Measurements from ENCODE around the gene PSME3. TPM values are rescaled to one million over a fixed set of nuclear protein-coding genes. Genes with fewer than 3 reads are reported as not detected.

The PSME3 gene
- total and polyA plus RNA-seq, 9 of the 15 experiments (the other 6 are each of a cell fraction or from before 2014, with no cell fraction given) = 31.2 to 275 (median 141) TPM

DNA sequence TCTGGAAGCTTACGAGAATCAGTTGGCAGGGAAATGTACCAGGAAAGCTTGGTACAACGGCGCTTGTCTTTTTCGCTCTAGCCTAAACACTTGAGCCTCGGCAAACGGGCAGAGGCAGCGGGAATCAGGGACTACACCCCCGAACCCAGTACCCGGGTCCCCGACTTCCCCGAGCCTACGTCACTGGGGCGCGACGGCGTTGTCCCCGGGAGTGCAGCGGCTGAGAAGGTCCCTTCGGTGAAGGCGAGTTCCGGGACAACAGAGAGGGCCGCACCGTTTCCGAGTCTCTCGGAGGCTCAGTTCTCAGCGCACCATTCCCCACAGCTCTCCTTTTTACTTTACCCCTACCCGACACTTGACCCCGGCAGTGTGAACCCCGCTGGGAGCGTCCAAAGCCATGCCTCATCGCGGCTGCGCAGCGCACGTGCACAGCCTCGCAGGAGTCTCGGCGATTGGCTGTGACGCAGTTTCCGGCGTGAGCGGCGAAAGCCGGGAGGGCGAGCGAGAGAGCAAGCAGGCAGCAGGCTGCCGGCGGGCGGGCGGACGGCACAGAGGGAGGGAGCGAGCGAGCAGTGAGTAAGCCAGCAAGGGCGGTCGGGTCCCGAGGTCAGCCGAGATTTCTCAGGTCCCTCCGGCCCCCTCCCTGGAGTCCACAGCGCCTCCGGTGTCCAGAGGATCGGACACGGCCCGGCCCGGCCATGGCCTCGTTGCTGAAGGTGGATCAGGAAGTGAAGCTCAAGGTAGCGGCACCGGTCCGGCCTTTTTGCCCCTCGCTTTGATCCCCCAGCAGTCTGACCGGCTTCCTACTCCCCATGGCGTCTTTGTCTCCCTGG lies at the start of gene PSME3 (continued):
- peak; percentile 53 for TF ChIP-seq ASH1L (IDR thresholded peaks at IDR 0.05; ENCODE audit: borderline replicate concordance, low read depth, partially characterized antibody)
- TF ChIP-seq TSC22D4 (tag; IDR thresholded peaks at IDR 0.05) = no peak
- no peak for TF ChIP-seq THRB (CRISPR knock-in tag; conservative IDR thresholded peaks at IDR 0.05)
- TF ChIP-seq KLF6 (CRISPR knock-in tag; IDR thresholded peaks at IDR 0.05; ENCODE audit: borderline replicate concordance) = no peak
- TF ChIP-seq, protein P1, sequence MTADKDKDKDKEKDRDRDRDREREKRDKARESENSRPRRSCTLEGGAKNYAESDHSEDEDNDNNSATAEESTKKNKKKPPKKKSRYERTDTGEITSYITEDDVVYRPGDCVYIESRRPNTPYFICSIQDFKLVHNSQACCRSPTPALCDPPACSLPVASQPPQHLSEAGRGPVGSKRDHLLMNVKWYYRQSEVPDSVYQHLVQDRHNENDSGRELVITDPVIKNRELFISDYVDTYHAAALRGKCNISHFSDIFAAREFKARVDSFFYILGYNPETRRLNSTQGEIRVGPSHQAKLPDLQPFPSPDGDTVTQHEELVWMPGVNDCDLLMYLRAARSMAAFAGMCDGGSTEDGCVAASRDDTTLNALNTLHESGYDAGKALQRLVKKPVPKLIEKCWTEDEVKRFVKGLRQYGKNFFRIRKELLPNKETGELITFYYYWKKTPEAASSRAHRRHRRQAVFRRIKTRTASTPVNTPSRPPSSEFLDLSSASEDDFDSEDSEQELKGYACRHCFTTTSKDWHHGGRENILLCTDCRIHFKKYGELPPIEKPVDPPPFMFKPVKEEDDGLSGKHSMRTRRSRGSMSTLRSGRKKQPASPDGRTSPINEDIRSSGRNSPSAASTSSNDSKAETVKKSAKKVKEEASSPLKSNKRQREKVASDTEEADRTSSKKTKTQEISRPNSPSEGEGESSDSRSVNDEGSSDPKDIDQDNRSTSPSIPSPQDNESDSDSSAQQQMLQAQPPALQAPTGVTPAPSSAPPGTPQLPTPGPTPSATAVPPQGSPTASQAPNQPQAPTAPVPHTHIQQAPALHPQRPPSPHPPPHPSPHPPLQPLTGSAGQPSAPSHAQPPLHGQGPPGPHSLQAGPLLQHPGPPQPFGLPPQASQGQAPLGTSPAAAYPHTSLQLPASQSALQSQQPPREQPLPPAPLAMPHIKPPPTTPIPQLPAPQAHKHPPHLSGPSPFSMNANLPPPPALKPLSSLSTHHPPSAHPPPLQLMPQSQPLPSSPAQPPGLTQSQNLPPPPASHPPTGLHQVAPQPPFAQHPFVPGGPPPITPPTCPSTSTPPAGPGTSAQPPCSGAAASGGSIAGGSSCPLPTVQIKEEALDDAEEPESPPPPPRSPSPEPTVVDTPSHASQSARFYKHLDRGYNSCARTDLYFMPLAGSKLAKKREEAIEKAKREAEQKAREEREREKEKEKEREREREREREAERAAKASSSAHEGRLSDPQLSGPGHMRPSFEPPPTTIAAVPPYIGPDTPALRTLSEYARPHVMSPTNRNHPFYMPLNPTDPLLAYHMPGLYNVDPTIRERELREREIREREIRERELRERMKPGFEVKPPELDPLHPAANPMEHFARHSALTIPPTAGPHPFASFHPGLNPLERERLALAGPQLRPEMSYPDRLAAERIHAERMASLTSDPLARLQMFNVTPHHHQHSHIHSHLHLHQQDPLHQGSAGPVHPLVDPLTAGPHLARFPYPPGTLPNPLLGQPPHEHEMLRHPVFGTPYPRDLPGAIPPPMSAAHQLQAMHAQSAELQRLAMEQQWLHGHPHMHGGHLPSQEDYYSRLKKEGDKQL (CRISPR knock-in tag; IDR thresholded peaks at IDR 0.05; ENCODE audit: borderline replicate concordance) = no peak
- TF ChIP-seq ETV1 (tag; conservative IDR thresholded peaks at IDR 0.05; ENCODE audit: low read depth) = peak; percentile 52; the same call in 1 of the 2 replicates
- TF ChIP-seq, protein P2, sequence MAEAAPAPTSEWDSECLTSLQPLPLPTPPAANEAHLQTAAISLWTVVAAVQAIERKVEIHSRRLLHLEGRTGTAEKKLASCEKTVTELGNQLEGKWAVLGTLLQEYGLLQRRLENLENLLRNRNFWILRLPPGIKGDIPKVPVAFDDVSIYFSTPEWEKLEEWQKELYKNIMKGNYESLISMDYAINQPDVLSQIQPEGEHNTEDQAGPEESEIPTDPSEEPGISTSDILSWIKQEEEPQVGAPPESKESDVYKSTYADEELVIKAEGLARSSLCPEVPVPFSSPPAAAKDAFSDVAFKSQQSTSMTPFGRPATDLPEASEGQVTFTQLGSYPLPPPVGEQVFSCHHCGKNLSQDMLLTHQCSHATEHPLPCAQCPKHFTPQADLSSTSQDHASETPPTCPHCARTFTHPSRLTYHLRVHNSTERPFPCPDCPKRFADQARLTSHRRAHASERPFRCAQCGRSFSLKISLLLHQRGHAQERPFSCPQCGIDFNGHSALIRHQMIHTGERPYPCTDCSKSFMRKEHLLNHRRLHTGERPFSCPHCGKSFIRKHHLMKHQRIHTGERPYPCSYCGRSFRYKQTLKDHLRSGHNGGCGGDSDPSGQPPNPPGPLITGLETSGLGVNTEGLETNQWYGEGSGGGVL (CRISPR knock-in tag; IDR thresholded peaks at IDR 0.05) = no peak
- no peak for TF ChIP-seq CBX8 (IDR thresholded peaks at IDR 0.05; ENCODE audit: borderline replicate concordance, extremely low read depth, low read depth, low read length, poor library complexity, severe bottlenecking)
- TF ChIP-seq DPF2 (IDR thresholded peaks at IDR 0.05) = peak; percentile 16; the same call in 1 of the 2 replicates
- no peak for TF ChIP-seq HIVEP1 (CRISPR knock-in tag; IDR thresholded peaks at IDR 0.05)
- TF ChIP-seq SIN3A (IDR thresholded peaks at IDR 0.05; ENCODE audit: borderline replicate concordance in 2 of 2, control insufficient read depth in 1 of 2, low read depth in 2 of 2, low read length in 2 of 2) = peak; percentile 89 to 91

Data from K562 (cell line).